Tibial nerve (tissue), 4 donors: ENCODE results near the gene HTRA2.

ENCODE experiments used
- EP300 ChIP-seq, 2 donors: sonication (generic); formaldehyde crosslinking; IDR thresholded peaks; one replicate each; pipeline ENCODE4 v1.6.1; 2017; ENCODE audit warnings: antibody characterized with exemption in 2 of 2, mild to moderate bottlenecking in 1 of 2
- POLR2A ChIP-seq, 2 donors: fragments of 450-650 bp; IDR thresholded peaks; one replicate each; pipeline ENCODE4 v1.6.1; 2017; ENCODE audit warnings: antibody characterized with exemption in 2 of 2, mild to moderate bottlenecking in 2 of 2, moderate library complexity in 2 of 2
- TF ChIP-seq, protein P1 (sequence below), 5 experiments: fragments of 200-600 bp in 3 of 5; fragments of 450-650 bp in 2 of 5; sonication (generic) in 3 of 5; IDR thresholded peaks; one replicate each; pipeline ENCODE4 v1.5.1; 2016 to 2019; ENCODE audit warnings: antibody characterized with exemption in 5 of 5, mild to moderate bottlenecking in 3 of 5, moderate library complexity in 2 of 5

GRCh38 chr2:74571058-74571457, 41.3 kb downstream of the HTRA2 start:
- TF ChIP-seq, protein P1, sequence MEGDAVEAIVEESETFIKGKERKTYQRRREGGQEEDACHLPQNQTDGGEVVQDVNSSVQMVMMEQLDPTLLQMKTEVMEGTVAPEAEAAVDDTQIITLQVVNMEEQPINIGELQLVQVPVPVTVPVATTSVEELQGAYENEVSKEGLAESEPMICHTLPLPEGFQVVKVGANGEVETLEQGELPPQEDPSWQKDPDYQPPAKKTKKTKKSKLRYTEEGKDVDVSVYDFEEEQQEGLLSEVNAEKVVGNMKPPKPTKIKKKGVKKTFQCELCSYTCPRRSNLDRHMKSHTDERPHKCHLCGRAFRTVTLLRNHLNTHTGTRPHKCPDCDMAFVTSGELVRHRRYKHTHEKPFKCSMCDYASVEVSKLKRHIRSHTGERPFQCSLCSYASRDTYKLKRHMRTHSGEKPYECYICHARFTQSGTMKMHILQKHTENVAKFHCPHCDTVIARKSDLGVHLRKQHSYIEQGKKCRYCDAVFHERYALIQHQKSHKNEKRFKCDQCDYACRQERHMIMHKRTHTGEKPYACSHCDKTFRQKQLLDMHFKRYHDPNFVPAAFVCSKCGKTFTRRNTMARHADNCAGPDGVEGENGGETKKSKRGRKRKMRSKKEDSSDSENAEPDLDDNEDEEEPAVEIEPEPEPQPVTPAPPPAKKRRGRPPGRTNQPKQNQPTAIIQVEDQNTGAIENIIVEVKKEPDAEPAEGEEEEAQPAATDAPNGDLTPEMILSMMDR (IDR thresholded peaks at IDR 0.05), result no peak
- TF ChIP-seq EP300 (IDR thresholded peaks at IDR 0.05), result no peak
- no peak for TF ChIP-seq POLR2A (IDR thresholded peaks at IDR 0.05)
